ENCODE results near the gene RNU2-63P.

Gene RNU2-63P

GRCh38 chr2:88055371-88056128, 39.2 kb upstream of the RNU2-63P start, which contains the start of gene KRCC1:
TSS of gene KRCC1 (minus strand) at chr2:88055783. CDS start at chr2:88028563, 27,220 bp downstream.
- H3K27ac ChIP-seq = peak within 1 kb of the TSS; percentile 80
- no peak for TF ChIP-seq ZFX (IDR thresholded peaks at IDR 0.05; ENCODE audit: borderline replicate concordance)
- TF ChIP-seq CTCF (IDR thresholded peaks at IDR 0.05) = no peak

- no peak for TF ChIP-seq ZFX (IDR thresholded peaks at IDR 0.05; ENCODE audit: borderline replicate concordance)
- TF ChIP-seq CTCF (IDR thresholded peaks at IDR 0.05) = no peak
- peak overlapping the region; percentile 80 for H3K27ac ChIP-seq
Observed at GRCh38 chr2:88054782-88055370, 38.5 kb upstream of the RNU2-63P start.

GRCh38 chr2:88053934-88054781, 37.8 kb upstream of the RNU2-63P start:
- H3K27ac ChIP-seq = no peak overlapping the region
- TF ChIP-seq CTCF (IDR thresholded peaks at IDR 0.05) = no peak
- TF ChIP-seq ZFX (IDR thresholded peaks at IDR 0.05; ENCODE audit: borderline replicate concordance) = no peak

- H3K27ac ChIP-seq = no peak overlapping the region
- no peak for TF ChIP-seq ZFX (IDR thresholded peaks at IDR 0.05; ENCODE audit: borderline replicate concordance)
- no peak for TF ChIP-seq CTCF (IDR thresholded peaks at IDR 0.05)
Observed at GRCh38 chr2:88053296-88053695, 36.9 kb upstream of the RNU2-63P start.

- TF ChIP-seq CTCF (IDR thresholded peaks at IDR 0.05) = no peak
- TF ChIP-seq ZFX (IDR thresholded peaks at IDR 0.05; ENCODE audit: borderline replicate concordance) = no peak
- no peak overlapping the region for H3K27ac ChIP-seq
Observed at GRCh38 chr2:88051792-88052191, 35.4 kb upstream of the RNU2-63P start.

- no peak overlapping the region for H3K27ac ChIP-seq
- TF ChIP-seq ZFX (IDR thresholded peaks at IDR 0.05; ENCODE audit: borderline replicate concordance) = no peak
- TF ChIP-seq CTCF (IDR thresholded peaks at IDR 0.05) = no peak
Observed at GRCh38 chr2:88049622-88050021, 33.3 kb upstream of the RNU2-63P start.
